ENCODE data around the gene SMARCAD1. TPM values are rescaled to one million over a fixed set of nuclear protein-coding genes. Genes with fewer than 3 reads are reported as not detected.
"Not testable (repeated sequence)": the region's sequence is repeated elsewhere in the genome, so short reads cannot be mapped to it uniquely, and the experiment has no call there.

Gene SMARCAD1
- total and polyA plus RNA-seq, 11 donors, result 3.7 to 14.0 (median 9.4) TPM

- no peak for ATAC-seq
- no peaks in the 10 kb centered on the region for H3K27me3 ChIP-seq
- no peaks in the 10 kb centered on the region for H3K9me3 ChIP-seq
- H3K4me3 ChIP-seq, result no peak overlapping the region
- WGBS, 4 donors, result 81 to 94% (median 91%) methylated on average over 1 of the region's 1 CpG
- no peaks in the 10 kb centered on the region for H3K4me1 ChIP-seq
- H3K27ac ChIP-seq, result no peak overlapping the region
- H3K36me3 ChIP-seq, result peaks cover 0 to 98% (median 88%) of the 10 kb centered on the region in 9 donors
- no peak for DNase-seq
- TF ChIP-seq POLR2A (IDR thresholded peaks at IDR 0.05) (no peak), CTCF (IDR thresholded peaks at IDR 0.05) (no peak)
- intact Hi-C loops (cut with DNase I), result no loop called here
These were observed 77.2 kb downstream of the SMARCAD1 start for GRCh38 chr4:94284889-94285288.

GRCh38 chr4:94285666-94286065, 78.0 kb downstream of the SMARCAD1 start:
- WGBS, 4 donors, result 92 to 95% (median 94%) methylated on average over 4 of the region's 4 CpGs
- no peak for DNase-seq
- peaks cover 0 to 98% (median 87%) of the 10 kb centered on the region in 9 donors for H3K36me3 ChIP-seq
- no peak overlapping the region for H3K27ac ChIP-seq
- H3K9me3 ChIP-seq, result no peaks in the 10 kb centered on the region
- no peaks in the 10 kb centered on the region for H3K4me1 ChIP-seq
- TF ChIP-seq POLR2A (IDR thresholded peaks at IDR 0.05), result no peak
- no peak for TF ChIP-seq CTCF (IDR thresholded peaks at IDR 0.05)
- no peaks in the 10 kb centered on the region for H3K27me3 ChIP-seq
- intact Hi-C loops (cut with DNase I), result no loop called here
- no peak overlapping the region for H3K4me3 ChIP-seq
- ATAC-seq, result no peak

GRCh38 chr4:94290245-94290644, 82.6 kb downstream of the SMARCAD1 start:
- DNase-seq (no peak), ATAC-seq (no peak)
- H3K27ac ChIP-seq, result no peak overlapping the region
- H3K27me3 ChIP-seq, result no peaks in the 10 kb centered on the region
- no peaks in the 10 kb centered on the region for H3K4me1 ChIP-seq
- no peak overlapping the region for H3K4me3 ChIP-seq
- peaks cover 0 to 78% (median 65%) of the 10 kb centered on the region in 9 donors for H3K36me3 ChIP-seq
- intact Hi-C loops (cut with DNase I), result no loop called here
- 89 to 94% (median 92%) methylated on average over 2 of the region's 2 CpGs for whole genome bisulfite sequencing, 4 donors
- TF ChIP-seq CTCF (IDR thresholded peaks at IDR 0.05) (peak in 2 of 12 donors; percentile 20 to 35), POLR2A (IDR thresholded peaks at IDR 0.05) (no peak)
- H3K9me3 ChIP-seq, result no peaks in the 10 kb centered on the region

GRCh38 chr4:94293981-94294380, 86.3 kb downstream of the SMARCAD1 start:
- H3K9me3 ChIP-seq; H3K27me3 ChIP-seq; ATAC-seq; intact Hi-C loops (cut with DNase I); H3K27ac ChIP-seq; H3K4me3 ChIP-seq; DNase-seq; H3K4me1 ChIP-seq: not testable (repeated sequence)
- WGBS, 4 donors, result 83 to 93% (median 90%) methylated on average over 4 of the region's 4 CpGs
- peaks cover 0 to 40% (median 37%) of the 10 kb centered on the region in 9 donors for H3K36me3 ChIP-seq

GRCh38 chr4:94295473-94295872, 87.8 kb downstream of the SMARCAD1 start:
- H3K4me1 ChIP-seq; H3K9me3 ChIP-seq; ATAC-seq; intact Hi-C loops (cut with DNase I); H3K4me3 ChIP-seq; DNase-seq; H3K27ac ChIP-seq; H3K27me3 ChIP-seq: not testable (repeated sequence)
- peaks cover 0 to 25% (median 22%) of the 10 kb centered on the region in 9 donors for H3K36me3 ChIP-seq
- 89 to 91% (median 89%) methylated on average over 6 of the region's 6 CpGs for WGBS, 4 donors
